ENCODE measurements around the gene PHKG1.
"Not testable (repeated sequence)": the region's sequence is repeated elsewhere in the genome, so short reads cannot be mapped to it uniquely, and the experiment has no call there.

The PHKG1 gene

DNA sequence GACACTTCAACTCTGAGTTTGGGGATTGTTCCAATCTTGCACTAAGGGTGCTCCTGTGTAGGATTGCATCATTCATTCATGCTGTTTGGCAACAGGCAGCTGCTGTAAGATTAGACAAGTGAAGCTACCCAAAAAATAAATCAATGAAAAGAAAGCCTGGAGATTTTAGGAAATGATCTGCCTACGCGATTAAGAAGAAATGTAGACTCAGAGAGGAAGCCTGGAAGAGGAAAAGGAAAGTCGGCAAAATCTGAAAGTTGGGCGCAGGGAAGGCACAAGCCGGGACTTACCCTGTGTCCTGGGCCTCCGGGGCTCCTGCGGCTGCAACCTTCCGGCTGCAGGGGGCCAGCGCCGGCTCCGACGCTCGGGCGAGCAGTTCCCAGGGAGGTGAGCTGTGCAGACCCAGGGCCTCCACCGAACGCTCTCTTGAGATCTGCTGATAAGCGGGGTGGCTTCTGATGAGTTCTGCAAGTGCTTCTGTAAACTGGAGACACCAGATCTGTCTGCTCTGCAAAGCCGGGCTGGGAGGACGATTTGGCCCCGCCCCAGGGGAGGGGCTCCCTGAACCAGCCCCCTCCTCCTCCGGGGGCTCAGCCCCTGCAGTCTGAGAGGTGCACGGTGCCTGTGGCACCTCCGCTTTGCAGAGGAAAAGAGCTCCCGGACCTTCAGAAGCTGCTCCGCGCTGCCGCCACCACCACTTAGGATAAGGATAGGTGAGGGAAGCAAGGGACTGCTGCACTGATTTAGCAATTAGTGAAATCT is 58.9 kb downstream of the PHKG1 start:
- DNase-seq: peak; percentile 75 to 82

DNA sequence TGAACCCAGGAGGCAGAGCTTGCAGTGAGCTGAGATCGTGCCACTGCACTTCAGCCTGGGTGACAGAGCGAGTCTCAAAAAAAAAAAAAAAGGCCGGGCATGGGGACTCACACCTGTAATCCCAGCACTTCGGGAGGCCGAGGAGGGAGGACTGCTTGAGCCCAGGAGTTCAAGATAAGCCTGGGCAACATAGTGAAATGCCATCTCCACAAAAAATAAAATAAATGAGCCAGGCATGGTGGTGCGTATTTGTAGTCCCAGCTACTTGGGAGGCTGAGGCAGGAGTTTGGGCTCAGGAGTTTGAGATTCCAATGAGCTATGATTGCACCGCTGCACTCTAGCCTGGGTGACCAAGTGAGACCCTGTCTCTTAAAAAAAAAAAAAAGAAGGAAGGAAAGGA is 60.2 kb downstream of the PHKG1 start:
- DNase-seq: not testable (repeated sequence)

DNA sequence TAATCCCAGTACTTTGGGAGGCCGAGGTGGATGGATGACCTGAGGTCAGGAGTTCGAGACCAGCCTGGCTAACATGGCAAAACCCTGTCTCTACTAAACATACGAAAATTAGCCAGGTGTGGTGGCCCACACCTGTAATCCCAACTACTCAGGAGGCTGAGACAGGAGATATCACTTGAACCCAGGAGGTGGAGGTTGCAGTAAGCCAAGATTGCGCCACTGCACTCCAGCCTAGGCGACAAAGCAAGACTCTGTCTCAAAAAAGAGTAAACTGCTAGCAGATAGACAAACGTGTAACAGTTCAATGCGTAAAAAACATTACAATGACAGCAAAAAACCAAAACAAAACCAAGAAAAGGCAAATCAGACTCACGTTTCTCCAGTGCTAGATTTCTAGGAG is 61.2 kb downstream of the PHKG1 start:
- DNase-seq: not testable (repeated sequence)

DNA sequence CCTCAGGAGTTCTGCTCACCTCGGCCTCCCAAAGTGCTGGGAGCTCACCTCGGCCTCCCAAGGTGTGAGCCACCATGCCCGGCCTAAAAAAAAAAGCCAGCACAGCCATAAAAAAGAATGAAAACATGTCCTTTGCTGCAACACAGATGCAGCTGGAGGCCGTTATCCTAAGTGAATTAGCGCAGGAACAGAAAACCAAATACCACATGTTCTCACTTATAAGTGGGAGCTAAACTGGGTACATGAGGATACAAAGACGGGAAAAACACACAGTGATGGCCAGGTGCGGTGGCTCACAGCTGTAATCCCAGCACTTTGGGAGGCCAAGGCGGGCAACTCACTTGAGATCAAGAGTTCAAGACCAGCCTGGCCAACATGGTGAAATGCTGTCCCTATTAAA is 62.4 kb downstream of the PHKG1 start:
- no peak for DNase-seq
